KMS-11 (cell line): ENCODE results near the gene PTCD1.

Source experiments
- H2AFZ ChIP-seq: fragments of 200-600 bp; sonication (generic); 2 replicates; pipeline ENCODE4 v1.6.1; 2016; ENCODE audit warnings: antibody characterized with exemption, mixed run types, low read depth
- H3K27ac ChIP-seq: fragments of 200-600 bp; sonication (generic); 2 replicates; pipeline ENCODE4 v1.6.1; 2016; ENCODE audit warnings: mild to moderate bottlenecking, mixed run types
- H3K27me3 ChIP-seq: fragments of 200-600 bp; sonication (generic); 2 replicates; pipeline ENCODE4 v1.6.1; 2017; ENCODE audit warnings: mild to moderate bottlenecking, low read depth, mixed run types, moderate library complexity; ENCODE audit not compliant: insufficient read depth
- H3K36me3 ChIP-seq: fragments of 200-600 bp; sonication (generic); 2 replicates; pipeline ENCODE4 v1.6.1; 2017; ENCODE audit warnings: mild to moderate bottlenecking, mixed run types; ENCODE audit not compliant: insufficient read depth
- H3K4me1 ChIP-seq: fragments of 200-600 bp; sonication (generic); 2 replicates; pipeline ENCODE4 v1.6.1; 2016; ENCODE audit warnings: mild to moderate bottlenecking, low read depth, mixed run types; ENCODE audit not compliant: poor library complexity, severe bottlenecking
- H3K4me2 ChIP-seq: fragments of 200-600 bp; sonication (generic); 2 replicates; pipeline ENCODE4 v1.7.0; 2016; ENCODE audit warnings: mild to moderate bottlenecking, mixed run types
- H3K4me3 ChIP-seq: fragments of 200-600 bp; sonication (generic); IDR thresholded peaks from 2 replicates; pipeline ENCODE4 v1.6.1; 2017; ENCODE audit warnings: low read depth, low read length, mixed read lengths; ENCODE audit not compliant: insufficient read depth
- H3K79me2 ChIP-seq: fragments of 200-600 bp; sonication (generic); 2 replicates; pipeline ENCODE4 v1.6.1; 2016; ENCODE audit warnings: low read depth, mixed run types; ENCODE audit not compliant: insufficient read depth
- H3K9ac ChIP-seq: fragments of 200-600 bp; sonication (generic); 2 replicates; pipeline ENCODE4 v1.6.1; 2016; ENCODE audit warnings: mild to moderate bottlenecking, mixed run types
- H4K20me1 ChIP-seq: fragments of 200-600 bp; sonication (generic); 2 replicates; pipeline ENCODE4 v1.6.1; 2016; ENCODE audit warnings: mild to moderate bottlenecking, mixed run types; ENCODE audit not compliant: insufficient read depth
- CTCF ChIP-seq: fragments of 200-600 bp; sonication (generic); conservative IDR thresholded peaks from 2 replicates; pipeline ENCODE4 v1.6.1; 2017; ENCODE audit warnings: low read depth, mild to moderate bottlenecking, antibody characterized with exemption, low read length, moderate library complexity, mixed read lengths

The PTCD1 gene

GRCh38 chr7:99373091-99374066, 65.2 kb downstream of the PTCD1 start:
- Histone ChIP-seq H3K27me3 (no peaks in the 10 kb centered on the region), H2AFZ (peak overlapping the region; percentile 88), H3K27ac (no peak overlapping the region), H3K9ac (no peak overlapping the region; the same call in 1 of the 2 replicates), H3K4me2 (peak overlapping the region; percentile 76), H3K79me2 (peaks cover 36% of the 10 kb centered on the region), H3K4me3 (no peak overlapping the region), H3K4me1 (peaks cover 32% of the 10 kb centered on the region), H3K36me3 (peaks cover 5% of the 10 kb centered on the region; the same call in 1 of the 2 replicates), H4K20me1 (no peaks in the 10 kb centered on the region)
- TF ChIP-seq CTCF, result no peak

DNA sequence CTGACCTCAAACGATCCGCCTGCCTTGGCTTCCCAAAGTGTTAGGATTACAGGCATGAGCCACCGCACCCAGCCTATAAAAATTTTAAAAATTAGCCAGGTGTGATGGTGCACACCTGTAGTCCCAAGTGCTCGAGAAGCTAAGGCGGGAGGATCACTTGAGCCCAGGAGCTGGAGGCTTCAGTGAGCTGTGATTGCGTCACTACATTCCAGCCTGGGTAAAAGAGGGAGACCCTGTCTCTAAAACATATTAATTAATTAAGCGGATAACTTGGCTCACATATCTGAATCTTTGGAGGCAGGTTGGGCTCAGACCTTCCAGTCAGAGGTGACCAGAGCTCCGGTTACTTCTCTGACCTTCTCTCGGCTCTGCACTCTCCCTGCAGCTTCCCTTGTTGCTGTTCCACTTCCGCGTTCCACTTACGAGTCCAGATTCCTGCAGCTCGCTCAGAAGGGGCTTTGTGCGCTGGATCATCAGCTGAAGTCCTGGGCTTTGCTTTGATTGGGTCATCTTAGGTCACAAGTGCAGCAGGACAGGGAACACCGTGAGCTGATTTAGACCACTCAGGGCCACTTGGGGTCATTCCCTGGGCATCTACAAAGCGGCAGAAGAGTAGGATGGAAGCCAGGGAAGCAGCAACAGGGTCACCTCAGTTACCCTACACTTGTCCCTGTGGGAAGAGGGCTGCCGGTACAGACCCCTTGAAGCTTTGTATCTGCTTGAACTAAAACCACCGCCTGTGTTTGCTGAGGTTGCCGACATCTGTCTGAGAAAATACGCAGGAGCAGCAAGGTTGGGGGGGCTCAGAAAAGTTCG, 66.1 kb downstream of the PTCD1 start:
- Histone ChIP-seq H3K27me3 (no peaks in the 10 kb centered on the region), H3K9ac (no peak overlapping the region), H3K36me3 (no peaks in the 10 kb centered on the region), H3K79me2 (peaks cover 27% of the 10 kb centered on the region), H2AFZ (no peak overlapping the region), H3K27ac (no peak overlapping the region), H4K20me1 (no peaks in the 10 kb centered on the region), H3K4me2 (no peak overlapping the region), H3K4me3 (no peak overlapping the region), H3K4me1 (peaks cover 23% of the 10 kb centered on the region)
- TF ChIP-seq CTCF, result no peak

GRCh38 chr7:99371376-99371920, 67.2 kb downstream of the PTCD1 start:
- no peak for TF ChIP-seq CTCF
- Histone ChIP-seq H3K9ac (no peak overlapping the region), H3K4me2 (no peak overlapping the region), H3K79me2 (peaks cover 17% of the 10 kb centered on the region), H4K20me1 (no peaks in the 10 kb centered on the region), H3K4me3 (no peak overlapping the region), H3K27ac (no peak overlapping the region), H3K27me3 (no peaks in the 10 kb centered on the region), H2AFZ (no peak overlapping the region), H3K4me1 (peaks cover 15% of the 10 kb centered on the region), H3K36me3 (no peaks in the 10 kb centered on the region)

DNA sequence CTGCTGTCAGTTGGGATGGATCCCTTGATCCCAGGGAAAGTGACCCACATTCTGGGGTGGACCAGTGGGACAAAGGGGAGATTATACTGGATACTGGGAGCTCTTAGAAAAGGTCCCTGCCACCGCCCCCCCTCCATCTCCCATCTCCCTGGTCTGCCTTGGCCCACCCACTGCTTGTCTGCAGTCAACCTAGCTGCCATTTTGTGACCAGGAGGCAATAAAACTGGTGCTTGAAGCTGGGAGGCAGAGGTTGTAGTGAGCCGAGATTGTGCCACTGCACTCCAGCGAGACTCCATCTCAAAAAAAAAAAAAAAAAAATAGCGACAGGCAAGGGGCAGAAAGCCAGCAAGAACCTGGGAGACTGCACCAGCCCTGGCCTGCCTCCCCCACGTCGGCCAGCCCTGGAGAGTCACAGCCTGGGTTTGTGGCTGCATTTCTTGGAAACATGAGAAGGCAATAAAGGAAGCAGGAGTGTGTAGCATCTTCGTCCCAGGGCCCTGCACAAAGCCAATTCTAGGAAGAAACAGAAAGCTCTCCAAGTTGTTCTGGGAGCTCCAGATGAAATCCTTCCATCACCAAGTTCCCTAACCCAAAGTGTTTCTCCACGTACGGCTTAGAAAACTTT, 68.7 kb downstream of the PTCD1 start:
- H3K36me3 ChIP-seq, result no peaks in the 10 kb centered on the region
- H4K20me1 ChIP-seq, result no peaks in the 10 kb centered on the region
- H3K27me3 ChIP-seq, result no peaks in the 10 kb centered on the region
- H3K4me1 ChIP-seq, result peaks cover 4% of the 10 kb centered on the region
- H3K27ac ChIP-seq, result no peak overlapping the region
- no peak overlapping the region for H3K4me3 ChIP-seq
- H2AFZ ChIP-seq, result no peak overlapping the region
- no peak for TF ChIP-seq CTCF
- H3K9ac ChIP-seq, result no peak overlapping the region
- H3K4me2 ChIP-seq, result no peak overlapping the region
- 0 out of 2 replicates have a peak, but pooled peaks cover 4% of the 10 kb centered on the region for H3K79me2 ChIP-seq
